Measurements from ENCODE around the gene TFF1.

Gene TFF1

DNA sequence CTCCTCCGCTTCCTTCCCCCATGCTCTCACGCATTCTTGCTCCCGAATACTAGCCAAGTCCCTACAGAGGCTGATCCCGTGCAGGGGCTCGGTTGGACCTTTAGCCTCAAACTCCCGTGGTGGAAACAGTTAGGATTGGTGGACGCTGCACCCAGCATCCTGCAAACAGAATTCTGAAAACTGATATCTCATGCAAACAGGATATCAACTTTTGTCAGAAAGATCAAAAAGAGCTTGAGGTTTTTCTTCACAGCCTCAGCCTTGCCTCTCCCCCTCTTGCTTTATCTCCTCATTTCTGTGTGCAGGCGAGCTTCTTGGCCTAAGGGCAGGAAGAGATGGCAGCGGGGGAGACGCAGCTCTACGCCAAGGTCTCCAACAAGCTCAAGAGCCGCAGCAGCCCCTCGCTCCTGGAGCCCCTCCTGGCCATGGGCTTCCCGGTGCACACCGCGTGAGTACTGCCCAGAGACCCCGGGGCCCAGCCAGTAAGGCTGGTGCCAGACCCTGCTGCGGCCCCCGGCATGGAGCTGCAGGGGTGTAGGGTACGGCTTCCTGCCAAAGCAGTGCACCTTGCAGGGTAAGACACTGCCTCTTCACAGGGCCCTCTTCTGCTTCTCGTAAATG is 37.4 kb upstream of the TFF1 start, which contains the start of gene UBASH3A:
Gene UBASH3A (plus strand): TSS at position 292 of the 621 bp plus-strand sequence. CDS start 44 bp downstream, at position 336.
- Histone ChIP-seq H3K4ac (ENCODE audit: low read length) (no peak within 1 kb of the TSS), H2BK120ac (ENCODE audit: low read depth, low read length) (peak within 1 kb of the TSS; percentile 63), H3K27me3 (ENCODE audit: control insufficient read depth in 3 of 3, insufficient read depth in 3 of 3, low read depth in 1 of 3, low read length in 3 of 3) (peaks cover 0 to 8% (median 0%) of the 10 kb centered on the region in 3 experiments), H2BK5ac (ENCODE audit: low read length) (no peak within 1 kb of the TSS), H3K14ac (ENCODE audit: low read length) (peak within 1 kb of the TSS; percentile 64), H3K9ac (ENCODE audit: low read depth, low read length, poor library complexity) (no peak within 1 kb of the TSS), H3K23ac (ENCODE audit: low read depth, low read length, poor library complexity) (no peak within 1 kb of the TSS), H3K9me3 (replicated peaks in 1 of 2; ENCODE audit: control insufficient read depth in 2 of 2, insufficient read depth in 1 of 2, low read depth in 1 of 2, low read length in 2 of 2) (peaks cover 0 to 2% of the 10 kb centered on the region in 2 donors), H3K27ac (replicated peaks; ENCODE audit: low read length) (no peak within 1 kb of the TSS), H2AK5ac (ENCODE audit: low read depth, low read length) (no peak within 1 kb of the TSS), H3K79me1 (ENCODE audit: low read depth, low read length) (peaks cover 3% of the 10 kb centered on the region), H2AFZ (ENCODE audit: low read length) (no peak within 1 kb of the TSS), H4K91ac (ENCODE audit: low read depth, low read length, poor library complexity) (no peak within 1 kb of the TSS), H3K18ac (ENCODE audit: low read length) (peak within 1 kb of the TSS; percentile 57), H4K8ac (ENCODE audit: low read depth, low read length) (no peak within 1 kb of the TSS), H2BK15ac (ENCODE audit: low read length) (peak within 1 kb of the TSS; percentile 49), H3K4me3 (ENCODE audit: low read length in 2 of 2) (no peak within 1 kb of the TSS), H2BK12ac (ENCODE audit: low read length) (no peak within 1 kb of the TSS), H3K36me3 (replicated peaks in 1 of 2; ENCODE audit: control insufficient read depth in 2 of 2, insufficient read depth in 2 of 2, low read length in 2 of 2) (no peaks in the 10 kb centered on the region), H3K4me1 (ENCODE audit: control insufficient read depth in 2 of 2, insufficient read depth in 1 of 2, low read depth in 1 of 2, low read length in 2 of 2) (peaks cover 0 to 6% of the 10 kb centered on the region in 2 donors), H3K4me2 (ENCODE audit: insufficient read depth, low read length, poor library complexity, severe bottlenecking) (no peak within 1 kb of the TSS)
- DNase-seq (ENCODE audit: low spot score), result no peak
- no CpG with 5 or more reads among the region's 21 CpGs for WGBS, 2 donors (ENCODE audit: extremely low coverage in 2 of 2, insufficient read length in 2 of 2, insufficient replicate concordance in 1 of 2)

DNA sequence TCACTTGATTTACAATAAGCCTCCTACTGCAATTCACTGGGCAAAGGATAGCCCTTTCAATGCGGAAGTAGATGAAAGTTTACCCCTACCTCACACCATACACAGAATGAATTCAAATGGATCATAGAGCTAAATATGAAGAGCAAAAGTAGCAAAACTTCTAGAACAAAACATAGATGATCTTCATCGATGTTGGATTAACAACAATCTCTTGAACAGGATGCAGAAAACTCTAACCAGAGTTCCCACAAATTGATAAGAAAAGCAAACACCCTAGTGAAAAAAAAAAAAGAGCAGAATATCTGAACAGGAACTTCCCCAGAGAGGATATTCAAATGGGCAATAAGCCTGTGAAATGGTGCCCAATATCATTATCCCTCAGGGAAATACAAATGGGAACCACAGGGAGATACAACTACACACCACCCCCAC is 35.5 kb upstream of the TFF1 start:
- H3K9me3 ChIP-seq (replicated peaks in 1 of 2; ENCODE audit: control insufficient read depth in 2 of 2, insufficient read depth in 1 of 2, low read depth in 1 of 2, low read length in 2 of 2), result peaks cover 0 to 2% of the 10 kb centered on the region in 2 donors
- no peak overlapping the region for H3K9ac ChIP-seq (ENCODE audit: low read depth, low read length, poor library complexity)
- H3K27ac ChIP-seq (replicated peaks; ENCODE audit: low read length), result no peak overlapping the region
- H3K79me1 ChIP-seq (ENCODE audit: low read depth, low read length), result peaks cover 3% of the 10 kb centered on the region
- DNase-seq (ENCODE audit: low spot score), result no peak
- H3K18ac ChIP-seq (ENCODE audit: low read length), result no peak overlapping the region
- no peak overlapping the region for H3K23ac ChIP-seq (ENCODE audit: low read depth, low read length, poor library complexity)
- H2BK15ac ChIP-seq (ENCODE audit: low read length), result no peak overlapping the region
- H2AK5ac ChIP-seq (ENCODE audit: low read depth, low read length), result no peak overlapping the region
- peaks cover 0 to 3% (median 0%) of the 10 kb centered on the region in 3 experiments for H3K27me3 ChIP-seq (ENCODE audit: control insufficient read depth in 3 of 3, insufficient read depth in 3 of 3, low read depth in 1 of 3, low read length in 3 of 3)
- no peak overlapping the region for H4K91ac ChIP-seq (ENCODE audit: low read depth, low read length, poor library complexity)
- H4K8ac ChIP-seq (ENCODE audit: low read depth, low read length), result no peak overlapping the region
- no peak overlapping the region for H2BK5ac ChIP-seq (ENCODE audit: low read length)
- no peak overlapping the region for H2BK12ac ChIP-seq (ENCODE audit: low read length)
- no peak overlapping the region for H3K4me2 ChIP-seq (ENCODE audit: insufficient read depth, low read length, poor library complexity, severe bottlenecking)
- H2BK120ac ChIP-seq (ENCODE audit: low read depth, low read length), result no peak overlapping the region
- no peak overlapping the region for H3K4me3 ChIP-seq (ENCODE audit: low read length in 2 of 2)
- H3K14ac ChIP-seq (ENCODE audit: low read length), result no peak overlapping the region
- WGBS, 2 donors (ENCODE audit: extremely low coverage in 2 of 2, insufficient read length in 2 of 2, insufficient replicate concordance in 1 of 2), result no CpG with 5 or more reads among the region's 2 CpGs
- no peaks in the 10 kb centered on the region for H3K36me3 ChIP-seq (replicated peaks in 1 of 2; ENCODE audit: control insufficient read depth in 2 of 2, insufficient read depth in 2 of 2, low read length in 2 of 2)
- no peak overlapping the region for H2AFZ ChIP-seq (ENCODE audit: low read length)
- H3K4me1 ChIP-seq (ENCODE audit: control insufficient read depth in 2 of 2, insufficient read depth in 1 of 2, low read depth in 1 of 2, low read length in 2 of 2), result peaks cover 0 to 6% of the 10 kb centered on the region in 2 donors
- no peak overlapping the region for H3K4ac ChIP-seq (ENCODE audit: low read length)

DNA sequence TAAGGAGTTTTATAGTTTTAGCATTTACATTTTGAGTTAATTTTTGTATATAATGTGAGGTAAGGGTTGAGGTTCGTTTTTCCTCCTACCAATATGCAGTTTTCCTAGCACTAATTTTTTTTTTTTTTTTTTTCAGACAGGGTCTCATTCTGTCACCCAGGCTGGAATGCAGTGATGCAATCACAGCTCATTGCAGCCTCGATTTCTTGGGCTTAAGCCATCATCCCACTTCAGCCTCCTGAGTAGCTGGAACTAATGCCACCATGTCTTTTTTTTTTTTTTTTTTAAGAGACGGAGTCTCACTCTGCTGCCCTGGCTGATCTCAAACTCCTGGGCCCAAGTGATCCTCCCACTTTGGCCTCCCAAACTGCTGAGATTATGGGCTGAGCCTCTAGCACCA is 34.8 kb upstream of the TFF1 start:
- peaks cover 3% of the 10 kb centered on the region for H3K79me1 ChIP-seq (ENCODE audit: low read depth, low read length)
- no peaks in the 10 kb centered on the region for H3K36me3 ChIP-seq (replicated peaks in 1 of 2; ENCODE audit: control insufficient read depth in 2 of 2, insufficient read depth in 2 of 2, low read length in 2 of 2)
- H4K8ac ChIP-seq (ENCODE audit: low read depth, low read length), result no peak overlapping the region
- H3K4ac ChIP-seq (ENCODE audit: low read length), result no peak overlapping the region
- peaks cover 0 to 6% of the 10 kb centered on the region in 2 donors for H3K4me1 ChIP-seq (ENCODE audit: control insufficient read depth in 2 of 2, insufficient read depth in 1 of 2, low read depth in 1 of 2, low read length in 2 of 2)
- H2BK15ac ChIP-seq (ENCODE audit: low read length), result no peak overlapping the region
- no peak overlapping the region for H2BK5ac ChIP-seq (ENCODE audit: low read length)
- no peak overlapping the region for H3K4me2 ChIP-seq (ENCODE audit: insufficient read depth, low read length, poor library complexity, severe bottlenecking)
- no peak overlapping the region for H3K4me3 ChIP-seq (ENCODE audit: low read length in 2 of 2)
- no peak overlapping the region for H3K23ac ChIP-seq (ENCODE audit: low read depth, low read length, poor library complexity)
- H2AK5ac ChIP-seq (ENCODE audit: low read depth, low read length), result no peak overlapping the region
- no peak overlapping the region for H3K18ac ChIP-seq (ENCODE audit: low read length)
- H3K9ac ChIP-seq (ENCODE audit: low read depth, low read length, poor library complexity), result no peak overlapping the region
- H3K14ac ChIP-seq (ENCODE audit: low read length), result no peak overlapping the region
- H3K27ac ChIP-seq (replicated peaks; ENCODE audit: low read length), result no peak overlapping the region
- H2AFZ ChIP-seq (ENCODE audit: low read length), result no peak overlapping the region
- no peak overlapping the region for H2BK120ac ChIP-seq (ENCODE audit: low read depth, low read length)
- H3K27me3 ChIP-seq (ENCODE audit: control insufficient read depth in 3 of 3, insufficient read depth in 3 of 3, low read depth in 1 of 3, low read length in 3 of 3), result peaks cover 0 to 2% (median 0%) of the 10 kb centered on the region in 3 experiments
- no CpG with 5 or more reads among the region's 3 CpGs for WGBS, 2 donors (ENCODE audit: extremely low coverage in 2 of 2, insufficient read length in 2 of 2, insufficient replicate concordance in 1 of 2)
- peaks cover 0 to 2% of the 10 kb centered on the region in 2 donors for H3K9me3 ChIP-seq (replicated peaks in 1 of 2; ENCODE audit: control insufficient read depth in 2 of 2, insufficient read depth in 1 of 2, low read depth in 1 of 2, low read length in 2 of 2)
- DNase-seq (ENCODE audit: low spot score), result no peak
- no peak overlapping the region for H2BK12ac ChIP-seq (ENCODE audit: low read length)
- no peak overlapping the region for H4K91ac ChIP-seq (ENCODE audit: low read depth, low read length, poor library complexity)

DNA sequence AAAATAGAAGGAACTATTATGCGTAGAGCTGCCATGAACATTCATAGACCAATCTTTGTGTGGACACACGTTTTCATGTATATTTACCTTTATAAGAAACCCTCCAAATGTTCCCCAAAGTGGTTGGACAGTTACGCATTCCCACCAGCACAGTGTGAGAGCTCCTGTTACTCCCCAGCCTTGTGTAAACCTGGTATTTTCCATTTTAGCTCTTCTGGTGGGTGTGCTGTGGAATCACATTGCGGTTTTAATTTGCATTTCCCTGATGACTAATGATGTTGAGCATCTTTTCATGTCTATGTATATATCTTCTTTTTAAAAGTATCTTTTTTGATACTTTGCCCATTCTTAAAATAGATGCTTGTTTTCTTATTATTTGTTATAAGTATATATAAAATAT is 34.2 kb upstream of the TFF1 start:
- Histone ChIP-seq H3K4me3 (ENCODE audit: low read length in 2 of 2) (no peak overlapping the region), H2AFZ (ENCODE audit: low read length) (no peak overlapping the region), H2BK120ac (ENCODE audit: low read depth, low read length) (no peak overlapping the region), H3K14ac (ENCODE audit: low read length) (no peak overlapping the region), H2BK12ac (ENCODE audit: low read length) (no peak overlapping the region), H3K27ac (replicated peaks; ENCODE audit: low read length) (no peak overlapping the region), H3K4me1 (ENCODE audit: control insufficient read depth in 2 of 2, insufficient read depth in 1 of 2, low read depth in 1 of 2, low read length in 2 of 2) (peaks cover 0 to 6% of the 10 kb centered on the region in 2 donors), H3K9ac (ENCODE audit: low read depth, low read length, poor library complexity) (no peak overlapping the region), H4K91ac (ENCODE audit: low read depth, low read length, poor library complexity) (no peak overlapping the region), H3K9me3 (replicated peaks in 1 of 2; ENCODE audit: control insufficient read depth in 2 of 2, insufficient read depth in 1 of 2, low read depth in 1 of 2, low read length in 2 of 2) (peaks cover 0 to 2% of the 10 kb centered on the region in 2 donors), H3K23ac (ENCODE audit: low read depth, low read length, poor library complexity) (no peak overlapping the region), H3K4me2 (ENCODE audit: insufficient read depth, low read length, poor library complexity, severe bottlenecking) (no peak overlapping the region), H3K4ac (ENCODE audit: low read length) (no peak overlapping the region), H3K36me3 (replicated peaks in 1 of 2; ENCODE audit: control insufficient read depth in 2 of 2, insufficient read depth in 2 of 2, low read length in 2 of 2) (no peaks in the 10 kb centered on the region), H2AK5ac (ENCODE audit: low read depth, low read length) (no peak overlapping the region), H3K79me1 (ENCODE audit: low read depth, low read length) (peaks cover 3% of the 10 kb centered on the region), H4K8ac (ENCODE audit: low read depth, low read length) (no peak overlapping the region), H2BK15ac (ENCODE audit: low read length) (no peak overlapping the region), H2BK5ac (ENCODE audit: low read length) (no peak overlapping the region), H3K27me3 (ENCODE audit: control insufficient read depth in 3 of 3, insufficient read depth in 3 of 3, low read depth in 1 of 3, low read length in 3 of 3) (peaks cover 0 to 2% (median 0%) of the 10 kb centered on the region in 3 experiments), H3K18ac (ENCODE audit: low read length) (no peak overlapping the region)
- WGBS, 2 donors (ENCODE audit: extremely low coverage in 2 of 2, insufficient read length in 2 of 2, insufficient replicate concordance in 1 of 2), result no CpG with 5 or more reads among the region's 4 CpGs
- no peak for DNase-seq (ENCODE audit: low spot score)
